ENCODE results near the gene ADAMTS6. TPM values are rescaled to one million over a fixed set of nuclear protein-coding genes. Genes with fewer than 3 reads are reported as not detected.

Gene ADAMTS6
- total RNA-seq, 1 experiment from 2014 or later: 2.8 TPM

DNA sequence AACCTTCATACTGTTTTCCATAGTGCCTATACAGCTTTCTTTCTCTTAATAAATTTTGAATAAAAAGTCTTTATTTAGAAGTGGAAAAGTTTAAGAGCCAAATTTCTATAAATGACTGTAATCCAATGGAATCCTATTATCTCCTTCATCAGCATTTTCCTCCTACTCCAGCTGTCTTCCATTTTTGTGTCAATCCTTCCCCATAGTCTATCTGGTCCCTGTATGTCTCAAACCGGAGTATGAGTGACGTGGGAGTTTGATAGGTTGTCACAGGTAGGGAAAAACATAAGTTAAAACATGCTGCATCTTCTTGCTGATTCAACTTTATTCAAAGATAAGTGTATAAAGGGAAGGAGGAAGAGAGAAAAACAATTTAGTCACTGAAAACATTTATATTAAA, 70.4 kb downstream of the ADAMTS6 start:
- no peak for ATAC-seq
- H3K27me3 Mint-ChIP-seq (ENCODE audit: low read depth): no peaks in the 10 kb centered on the region
- H3K9me3 Mint-ChIP-seq: peaks cover 12% of the 10 kb centered on the region
- no peaks in the 10 kb centered on the region for H3K4me1 Mint-ChIP-seq
- ChIA-PET CTCF (interaction anchor here (0.8 to 1.5 kb wide), 2 partner anchors 14 to 73 kb away, joined by 3 to 5 read pairs; no protein-coding TSS in a partner anchor), POLR2A (no interaction called here)
- TF ChIP-seq TCF7 (CRISPR knock-in tag; IDR thresholded peaks at IDR 0.05; ENCODE audit: low read depth) (no peak), GABPB1 (CRISPR knock-in tag; IDR thresholded peaks at IDR 0.05) (no peak), KAT7 (CRISPR knock-in tag; IDR thresholded peaks at IDR 0.05; ENCODE audit: borderline replicate concordance) (no peak), CREM (CRISPR knock-in tag; IDR thresholded peaks at IDR 0.05) (no peak), HMGA2 (CRISPR knock-in tag; IDR thresholded peaks at IDR 0.05) (no peak), SP1 (CRISPR knock-in tag; conservative IDR thresholded peaks at IDR 0.05) (no peak), ZBTB21 (CRISPR knock-in tag; IDR thresholded peaks at IDR 0.05; ENCODE audit: borderline replicate concordance) (no peak), JAZF1 (CRISPR knock-in tag; IDR thresholded peaks at IDR 0.05) (no peak), SMAD3 (CRISPR knock-in tag; IDR thresholded peaks at IDR 0.05; ENCODE audit: borderline replicate concordance) (no peak), NR3C1 (CRISPR knock-in tag; conservative IDR thresholded peaks at IDR 0.05; ENCODE audit: low read depth) (no peak), CREB1 (CRISPR knock-in tag; IDR thresholded peaks at IDR 0.05) (no peak)
- TF ChIP-seq, protein P1, sequence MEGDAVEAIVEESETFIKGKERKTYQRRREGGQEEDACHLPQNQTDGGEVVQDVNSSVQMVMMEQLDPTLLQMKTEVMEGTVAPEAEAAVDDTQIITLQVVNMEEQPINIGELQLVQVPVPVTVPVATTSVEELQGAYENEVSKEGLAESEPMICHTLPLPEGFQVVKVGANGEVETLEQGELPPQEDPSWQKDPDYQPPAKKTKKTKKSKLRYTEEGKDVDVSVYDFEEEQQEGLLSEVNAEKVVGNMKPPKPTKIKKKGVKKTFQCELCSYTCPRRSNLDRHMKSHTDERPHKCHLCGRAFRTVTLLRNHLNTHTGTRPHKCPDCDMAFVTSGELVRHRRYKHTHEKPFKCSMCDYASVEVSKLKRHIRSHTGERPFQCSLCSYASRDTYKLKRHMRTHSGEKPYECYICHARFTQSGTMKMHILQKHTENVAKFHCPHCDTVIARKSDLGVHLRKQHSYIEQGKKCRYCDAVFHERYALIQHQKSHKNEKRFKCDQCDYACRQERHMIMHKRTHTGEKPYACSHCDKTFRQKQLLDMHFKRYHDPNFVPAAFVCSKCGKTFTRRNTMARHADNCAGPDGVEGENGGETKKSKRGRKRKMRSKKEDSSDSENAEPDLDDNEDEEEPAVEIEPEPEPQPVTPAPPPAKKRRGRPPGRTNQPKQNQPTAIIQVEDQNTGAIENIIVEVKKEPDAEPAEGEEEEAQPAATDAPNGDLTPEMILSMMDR (IDR thresholded peaks at IDR 0.05): no peak
- TF ChIP-seq, protein P2, sequence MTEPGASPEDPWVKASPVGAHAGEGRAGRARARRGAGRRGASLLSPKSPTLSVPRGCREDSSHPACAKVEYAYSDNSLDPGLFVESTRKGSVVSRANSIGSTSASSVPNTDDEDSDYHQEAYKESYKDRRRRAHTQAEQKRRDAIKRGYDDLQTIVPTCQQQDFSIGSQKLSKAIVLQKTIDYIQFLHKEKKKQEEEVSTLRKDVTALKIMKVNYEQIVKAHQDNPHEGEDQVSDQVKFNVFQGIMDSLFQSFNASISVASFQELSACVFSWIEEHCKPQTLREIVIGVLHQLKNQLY (CRISPR knock-in tag; IDR thresholded peaks at IDR 0.05): no peak
- TF ChIP-seq, protein P3, sequence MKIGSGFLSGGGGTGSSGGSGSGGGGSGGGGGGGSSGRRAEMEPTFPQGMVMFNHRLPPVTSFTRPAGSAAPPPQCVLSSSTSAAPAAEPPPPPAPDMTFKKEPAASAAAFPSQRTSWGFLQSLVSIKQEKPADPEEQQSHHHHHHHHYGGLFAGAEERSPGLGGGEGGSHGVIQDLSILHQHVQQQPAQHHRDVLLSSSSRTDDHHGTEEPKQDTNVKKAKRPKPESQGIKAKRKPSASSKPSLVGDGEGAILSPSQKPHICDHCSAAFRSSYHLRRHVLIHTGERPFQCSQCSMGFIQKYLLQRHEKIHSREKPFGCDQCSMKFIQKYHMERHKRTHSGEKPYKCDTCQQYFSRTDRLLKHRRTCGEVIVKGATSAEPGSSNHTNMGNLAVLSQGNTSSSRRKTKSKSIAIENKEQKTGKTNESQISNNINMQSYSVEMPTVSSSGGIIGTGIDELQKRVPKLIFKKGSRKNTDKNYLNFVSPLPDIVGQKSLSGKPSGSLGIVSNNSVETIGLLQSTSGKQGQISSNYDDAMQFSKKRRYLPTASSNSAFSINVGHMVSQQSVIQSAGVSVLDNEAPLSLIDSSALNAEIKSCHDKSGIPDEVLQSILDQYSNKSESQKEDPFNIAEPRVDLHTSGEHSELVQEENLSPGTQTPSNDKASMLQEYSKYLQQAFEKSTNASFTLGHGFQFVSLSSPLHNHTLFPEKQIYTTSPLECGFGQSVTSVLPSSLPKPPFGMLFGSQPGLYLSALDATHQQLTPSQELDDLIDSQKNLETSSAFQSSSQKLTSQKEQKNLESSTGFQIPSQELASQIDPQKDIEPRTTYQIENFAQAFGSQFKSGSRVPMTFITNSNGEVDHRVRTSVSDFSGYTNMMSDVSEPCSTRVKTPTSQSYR (CRISPR knock-in tag; IDR thresholded peaks at IDR 0.05): no peak
- TF ChIP-seq, protein P4, sequence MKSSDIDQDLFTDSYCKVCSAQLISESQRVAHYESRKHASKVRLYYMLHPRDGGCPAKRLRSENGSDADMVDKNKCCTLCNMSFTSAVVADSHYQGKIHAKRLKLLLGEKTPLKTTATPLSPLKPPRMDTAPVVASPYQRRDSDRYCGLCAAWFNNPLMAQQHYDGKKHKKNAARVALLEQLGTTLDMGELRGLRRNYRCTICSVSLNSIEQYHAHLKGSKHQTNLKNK (CRISPR knock-in tag; IDR thresholded peaks at IDR 0.05): no peak
- TF ChIP-seq, protein P5, sequence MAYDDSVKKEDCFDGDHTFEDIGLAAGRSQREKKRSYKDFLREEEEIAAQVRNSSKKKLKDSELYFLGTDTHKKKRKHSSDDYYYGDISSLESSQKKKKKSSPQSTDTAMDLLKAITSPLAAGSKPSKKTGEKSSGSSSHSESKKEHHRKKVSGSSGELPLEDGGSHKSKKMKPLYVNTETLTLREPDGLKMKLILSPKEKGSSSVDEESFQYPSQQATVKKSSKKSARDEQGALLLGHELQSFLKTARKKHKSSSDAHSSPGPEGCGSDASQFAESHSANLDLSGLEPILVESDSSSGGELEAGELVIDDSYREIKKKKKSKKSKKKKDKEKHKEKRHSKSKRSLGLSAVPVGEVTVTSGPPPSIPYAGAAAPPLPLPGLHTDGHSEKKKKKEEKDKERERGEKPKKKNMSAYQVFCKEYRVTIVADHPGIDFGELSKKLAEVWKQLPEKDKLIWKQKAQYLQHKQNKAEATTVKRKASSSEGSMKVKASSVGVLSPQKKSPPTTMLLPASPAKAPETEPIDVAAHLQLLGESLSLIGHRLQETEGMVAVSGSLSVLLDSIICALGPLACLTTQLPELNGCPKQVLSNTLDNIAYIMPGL (CRISPR knock-in tag; IDR thresholded peaks at IDR 0.05): no peak
- peaks cover 6% of the 10 kb centered on the region; the same call in 1 of the 2 replicates for H3K36me3 Mint-ChIP-seq
- no peak overlapping the region for H3K4me3 Mint-ChIP-seq
- no peak for DNase-seq (ENCODE audit: low spot score)
- no peak overlapping the region for H3K27ac Mint-ChIP-seq

DNA sequence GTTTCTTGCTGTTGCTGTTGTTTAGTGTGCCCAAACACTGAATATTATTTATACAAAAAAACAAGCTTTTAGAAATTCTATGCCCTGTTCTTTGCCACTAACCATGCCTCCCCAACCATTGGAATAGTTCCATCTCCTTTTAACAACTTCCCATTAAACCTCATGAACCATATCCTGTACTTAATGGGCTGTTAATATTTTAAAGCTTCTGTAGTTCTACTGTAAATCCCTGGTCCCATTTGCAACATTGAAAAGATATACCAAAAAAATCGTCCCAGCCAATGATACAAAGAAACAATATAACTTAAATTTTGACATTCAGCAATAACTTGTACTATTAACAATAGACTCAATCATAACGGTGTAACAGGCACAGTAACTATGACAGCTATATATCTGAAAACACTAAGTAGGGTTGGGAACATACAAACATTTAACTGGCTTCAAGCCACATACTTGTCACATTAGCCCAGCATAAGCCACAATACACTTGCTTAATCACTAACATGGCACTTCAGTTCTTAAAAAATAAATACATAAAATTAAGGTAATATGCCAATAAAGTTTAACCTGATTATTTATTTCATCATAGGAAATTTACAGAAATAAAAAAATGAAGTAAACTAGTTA, 86.1 kb downstream of the ADAMTS6 start:
- CTCF ChIA-PET: no interaction called here
- Mint-ChIP-seq H3K27ac (no peak overlapping the region), H3K27me3 (ENCODE audit: low read depth) (no peaks in the 10 kb centered on the region), H3K4me1 (no peaks in the 10 kb centered on the region), H3K9me3 (no peaks in the 10 kb centered on the region), H3K4me3 (no peak overlapping the region), H3K36me3 (no peaks in the 10 kb centered on the region)
- DNase-seq (ENCODE audit: low spot score): no peak
- POLR2A ChIA-PET: no interaction called here
- no peak for ATAC-seq
- TF ChIP-seq, protein P6, sequence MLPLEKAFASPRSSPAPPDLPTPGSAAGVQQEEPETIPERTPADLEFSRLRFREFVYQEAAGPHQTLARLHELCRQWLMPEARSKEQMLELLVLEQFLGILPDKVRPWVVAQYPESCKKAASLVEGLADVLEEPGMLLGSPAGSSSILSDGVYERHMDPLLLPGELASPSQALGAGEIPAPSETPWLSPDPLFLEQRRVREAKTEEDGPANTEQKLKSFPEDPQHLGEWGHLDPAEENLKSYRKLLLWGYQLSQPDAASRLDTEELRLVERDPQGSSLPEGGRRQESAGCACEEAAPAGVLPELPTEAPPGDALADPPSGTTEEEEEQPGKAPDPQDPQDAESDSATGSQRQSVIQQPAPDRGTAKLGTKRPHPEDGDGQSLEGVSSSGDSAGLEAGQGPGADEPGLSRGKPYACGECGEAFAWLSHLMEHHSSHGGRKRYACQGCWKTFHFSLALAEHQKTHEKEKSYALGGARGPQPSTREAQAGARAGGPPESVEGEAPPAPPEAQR (CRISPR knock-in tag; IDR thresholded peaks at IDR 0.05): no peak
- TF ChIP-seq GRHL2 (CRISPR knock-in tag; IDR thresholded peaks at IDR 0.05; ENCODE audit: insufficient replicate concordance, severe bottlenecking): no peak
- TF ChIP-seq, protein P7, sequence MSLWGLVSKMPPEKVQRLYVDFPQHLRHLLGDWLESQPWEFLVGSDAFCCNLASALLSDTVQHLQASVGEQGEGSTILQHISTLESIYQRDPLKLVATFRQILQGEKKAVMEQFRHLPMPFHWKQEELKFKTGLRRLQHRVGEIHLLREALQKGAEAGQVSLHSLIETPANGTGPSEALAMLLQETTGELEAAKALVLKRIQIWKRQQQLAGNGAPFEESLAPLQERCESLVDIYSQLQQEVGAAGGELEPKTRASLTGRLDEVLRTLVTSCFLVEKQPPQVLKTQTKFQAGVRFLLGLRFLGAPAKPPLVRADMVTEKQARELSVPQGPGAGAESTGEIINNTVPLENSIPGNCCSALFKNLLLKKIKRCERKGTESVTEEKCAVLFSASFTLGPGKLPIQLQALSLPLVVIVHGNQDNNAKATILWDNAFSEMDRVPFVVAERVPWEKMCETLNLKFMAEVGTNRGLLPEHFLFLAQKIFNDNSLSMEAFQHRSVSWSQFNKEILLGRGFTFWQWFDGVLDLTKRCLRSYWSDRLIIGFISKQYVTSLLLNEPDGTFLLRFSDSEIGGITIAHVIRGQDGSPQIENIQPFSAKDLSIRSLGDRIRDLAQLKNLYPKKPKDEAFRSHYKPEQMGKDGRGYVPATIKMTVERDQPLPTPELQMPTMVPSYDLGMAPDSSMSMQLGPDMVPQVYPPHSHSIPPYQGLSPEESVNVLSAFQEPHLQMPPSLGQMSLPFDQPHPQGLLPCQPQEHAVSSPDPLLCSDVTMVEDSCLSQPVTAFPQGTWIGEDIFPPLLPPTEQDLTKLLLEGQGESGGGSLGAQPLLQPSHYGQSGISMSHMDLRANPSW (CRISPR knock-in tag; conservative IDR thresholded peaks at IDR 0.05; ENCODE audit: low read depth): no peak
